NCI-H2081 (cell line): ENCODE data around the gene XRCC5.
"Not testable (repeated sequence)": the region's sequence is repeated elsewhere in the genome, so short reads cannot be mapped to it uniquely, and the experiment has no call there.

Experiments used
- DNase-seq, 2 experiments: peaks; one replicate each; lab custom pipeline; 2025; lab: John Stamatoyannopoulos, UW

The XRCC5 gene

GRCh38 chr2:216118474-216118873 lies 9.3 kb downstream of the XRCC5 start:
- DNase-seq = no peak

GRCh38 chr2:216119146-216119545 lies 10.0 kb downstream of the XRCC5 start:
- DNase-seq = no peak

GRCh38 chr2:216119986-216120385 lies 10.8 kb downstream of the XRCC5 start:
- no peak for DNase-seq

GRCh38 chr2:216121255-216121654 lies 12.1 kb downstream of the XRCC5 start:
- DNase-seq = no peak

- DNase-seq = no peak
These were observed 17.8 kb downstream of the XRCC5 start for GRCh38 chr2:216126943-216127342.

- DNase-seq = no peak
These were observed 21.3 kb downstream of the XRCC5 start for GRCh38 chr2:216130346-216130971.

GRCh38 chr2:216131175-216131926 lies 22.2 kb downstream of the XRCC5 start:
- DNase-seq = no peak

- DNase-seq = no peak
These were observed 23.4 kb downstream of the XRCC5 start for GRCh38 chr2:216132585-216132984.

- DNase-seq = no peak
These were observed 24.2 kb downstream of the XRCC5 start for GRCh38 chr2:216133397-216133796.

GRCh38 chr2:216134958-216135541 lies 25.9 kb downstream of the XRCC5 start:
- DNase-seq = no peak

GRCh38 chr2:216139884-216140283 lies 30.7 kb downstream of the XRCC5 start:
- no peak for DNase-seq

- DNase-seq = not testable (repeated sequence)
These were observed 32.4 kb downstream of the XRCC5 start for GRCh38 chr2:216141516-216141915.

GRCh38 chr2:216142540-216142939 lies 33.4 kb downstream of the XRCC5 start:
- no peak for DNase-seq

- no peak for DNase-seq
These were observed 35.2 kb downstream of the XRCC5 start for GRCh38 chr2:216144372-216144771.

GRCh38 chr2:216144857-216145256 lies 35.7 kb downstream of the XRCC5 start:
- no peak for DNase-seq

GRCh38 chr2:216146573-216146972 lies 37.4 kb downstream of the XRCC5 start:
- no peak for DNase-seq

GRCh38 chr2:216147172-216148131 lies 38.3 kb downstream of the XRCC5 start:
- no peak for DNase-seq

GRCh38 chr2:216148983-216149382 lies 39.8 kb downstream of the XRCC5 start:
- no peak for DNase-seq

- no peak for DNase-seq
These were observed 40.6 kb downstream of the XRCC5 start for GRCh38 chr2:216149741-216150140.

GRCh38 chr2:216151313-216152025 lies 42.3 kb downstream of the XRCC5 start:
- DNase-seq = no peak

- DNase-seq = no peak
These were observed 46.8 kb downstream of the XRCC5 start for GRCh38 chr2:216155954-216156353.

- no peak for DNase-seq
These were observed 47.7 kb downstream of the XRCC5 start for GRCh38 chr2:216156822-216157221.
